A549 (cell line): Measurements from ENCODE around the gene PCSK6.

Source experiments
- CHD2 ChIP-seq: fragments of 150-350 bp; IDR thresholded peaks from 2 replicates; pipeline ENCODE4 v1.6.1; 2014; ENCODE audit warnings: low read length; ENCODE audit not compliant: partially characterized antibody
- EP300 ChIP-seq, 2 experiments: fragments of >200 bp; sonication (Bioruptor Twin); formaldehyde crosslinking; IDR thresholded peaks; 2 replicates in 1 of 2; 3 replicates in 1 of 2; pipeline ENCODE4 v1.6.1; 2016 to 2017
- JUN ChIP-seq, 2 experiments: fragments of >200 bp; sonication (Bioruptor Twin); formaldehyde crosslinking; IDR thresholded peaks; 2 replicates in 1 of 2; 3 replicates in 1 of 2; pipeline ENCODE4 v1.6.1; 2016 to 2017
- KDM1A ChIP-seq: fragments of 200-600 bp; sonication (generic); IDR thresholded peaks from 2 replicates; pipeline ENCODE4 v1.6.1; 2016; ENCODE audit warnings: low read depth, mild to moderate bottlenecking
- MAFK ChIP-seq: fragments of 450-650 bp; IDR thresholded peaks from 2 replicates; pipeline ENCODE4 v1.6.1; 2014; ENCODE audit not compliant: partially characterized antibody
- POLR2A ChIP-seq: IDR thresholded peaks from 2 replicates; pipeline ENCODE4 v1.6.1; 2012; ENCODE audit warnings: mild to moderate bottlenecking, low read length
- POLR2AphosphoS2 ChIP-seq: conservative IDR thresholded peaks from 2 replicates; pipeline ENCODE4 v1.6.1; 2012; ENCODE audit warnings: low read length, improper control_type of control experiment, inconsistent platforms
- RARB ChIP-seq: fragments of 250-450 bp; sonication (Bioruptor Pico); IDR thresholded peaks from 2 replicates; pipeline ENCODE4 v1.8.0; 2021; ENCODE audit warnings: mild to moderate bottlenecking, moderate library complexity
- TF ChIP-seq, protein P1 (sequence below): fragments of 250-450 bp; sonication (Bioruptor Pico); IDR thresholded peaks from 2 replicates; pipeline ENCODE4 v1.5.0; 2021; ENCODE audit warnings: mild to moderate bottlenecking, moderate library complexity, borderline replicate concordance
- TF ChIP-seq, protein P2 (sequence below): fragments of >200 bp; sonication (Bioruptor Twin); formaldehyde crosslinking; IDR thresholded peaks from 3 replicates; pipeline ENCODE4 v1.5.1; 2016

DNA sequence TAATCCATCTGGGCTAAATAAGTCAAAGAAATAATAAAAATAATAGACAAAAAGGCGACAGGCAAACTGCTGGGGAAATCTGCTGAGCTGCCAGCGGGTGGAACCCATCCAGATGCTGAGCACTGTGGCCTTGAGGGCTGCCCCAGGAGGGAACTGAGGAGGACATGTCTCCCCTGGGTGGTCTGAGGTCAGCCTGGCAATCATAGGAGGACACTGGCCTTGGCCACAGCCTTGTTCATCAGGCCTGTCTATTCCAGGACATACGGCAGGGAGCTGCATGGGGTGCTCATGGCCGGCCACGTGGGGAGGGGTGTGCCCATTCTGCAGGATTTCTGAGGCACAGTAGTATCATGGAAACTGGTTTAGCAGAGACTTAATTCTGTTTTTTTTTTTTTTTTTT is 173.0 kb downstream of the PCSK6 start:
- TF ChIP-seq KDM1A (no peak), POLR2AphosphoS2 (no peak), MAFK (no peak), EP300 (IDR thresholded peaks at IDR 0.05) (no peak), CHD2 (no peak), POLR2A (no peak), RARB (CRISPR knock-in tag) (no peak), JUN (IDR thresholded peaks at IDR 0.05) (no peak)
- TF ChIP-seq, protein P1, sequence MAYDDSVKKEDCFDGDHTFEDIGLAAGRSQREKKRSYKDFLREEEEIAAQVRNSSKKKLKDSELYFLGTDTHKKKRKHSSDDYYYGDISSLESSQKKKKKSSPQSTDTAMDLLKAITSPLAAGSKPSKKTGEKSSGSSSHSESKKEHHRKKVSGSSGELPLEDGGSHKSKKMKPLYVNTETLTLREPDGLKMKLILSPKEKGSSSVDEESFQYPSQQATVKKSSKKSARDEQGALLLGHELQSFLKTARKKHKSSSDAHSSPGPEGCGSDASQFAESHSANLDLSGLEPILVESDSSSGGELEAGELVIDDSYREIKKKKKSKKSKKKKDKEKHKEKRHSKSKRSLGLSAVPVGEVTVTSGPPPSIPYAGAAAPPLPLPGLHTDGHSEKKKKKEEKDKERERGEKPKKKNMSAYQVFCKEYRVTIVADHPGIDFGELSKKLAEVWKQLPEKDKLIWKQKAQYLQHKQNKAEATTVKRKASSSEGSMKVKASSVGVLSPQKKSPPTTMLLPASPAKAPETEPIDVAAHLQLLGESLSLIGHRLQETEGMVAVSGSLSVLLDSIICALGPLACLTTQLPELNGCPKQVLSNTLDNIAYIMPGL (CRISPR knock-in tag) = no peak
- TF ChIP-seq, protein P2, sequence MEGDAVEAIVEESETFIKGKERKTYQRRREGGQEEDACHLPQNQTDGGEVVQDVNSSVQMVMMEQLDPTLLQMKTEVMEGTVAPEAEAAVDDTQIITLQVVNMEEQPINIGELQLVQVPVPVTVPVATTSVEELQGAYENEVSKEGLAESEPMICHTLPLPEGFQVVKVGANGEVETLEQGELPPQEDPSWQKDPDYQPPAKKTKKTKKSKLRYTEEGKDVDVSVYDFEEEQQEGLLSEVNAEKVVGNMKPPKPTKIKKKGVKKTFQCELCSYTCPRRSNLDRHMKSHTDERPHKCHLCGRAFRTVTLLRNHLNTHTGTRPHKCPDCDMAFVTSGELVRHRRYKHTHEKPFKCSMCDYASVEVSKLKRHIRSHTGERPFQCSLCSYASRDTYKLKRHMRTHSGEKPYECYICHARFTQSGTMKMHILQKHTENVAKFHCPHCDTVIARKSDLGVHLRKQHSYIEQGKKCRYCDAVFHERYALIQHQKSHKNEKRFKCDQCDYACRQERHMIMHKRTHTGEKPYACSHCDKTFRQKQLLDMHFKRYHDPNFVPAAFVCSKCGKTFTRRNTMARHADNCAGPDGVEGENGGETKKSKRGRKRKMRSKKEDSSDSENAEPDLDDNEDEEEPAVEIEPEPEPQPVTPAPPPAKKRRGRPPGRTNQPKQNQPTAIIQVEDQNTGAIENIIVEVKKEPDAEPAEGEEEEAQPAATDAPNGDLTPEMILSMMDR = no peak
